HL-60 (cell line): ENCODE measurements around the gene MRM2.

ENCODE experiments used
- POLR2AphosphoS5 ChIP-seq: IDR thresholded peaks from 2 replicates; pipeline ENCODE4 v1.6.1; 2012; ENCODE audit warnings: low read depth
- TF ChIP-seq, protein P1 (sequence below): IDR thresholded peaks from one replicate; pipeline ENCODE4 v1.5.1; 2011; ENCODE audit warnings: low read length, control low read depth, inconsistent platforms; ENCODE audit not compliant: insufficient read depth
- TF ChIP-seq, protein P2 (sequence below): IDR thresholded peaks from 2 replicates; pipeline ENCODE4 v1.6.1; 2012; ENCODE audit warnings: low read depth; ENCODE audit not compliant: insufficient replicate concordance

DNA sequence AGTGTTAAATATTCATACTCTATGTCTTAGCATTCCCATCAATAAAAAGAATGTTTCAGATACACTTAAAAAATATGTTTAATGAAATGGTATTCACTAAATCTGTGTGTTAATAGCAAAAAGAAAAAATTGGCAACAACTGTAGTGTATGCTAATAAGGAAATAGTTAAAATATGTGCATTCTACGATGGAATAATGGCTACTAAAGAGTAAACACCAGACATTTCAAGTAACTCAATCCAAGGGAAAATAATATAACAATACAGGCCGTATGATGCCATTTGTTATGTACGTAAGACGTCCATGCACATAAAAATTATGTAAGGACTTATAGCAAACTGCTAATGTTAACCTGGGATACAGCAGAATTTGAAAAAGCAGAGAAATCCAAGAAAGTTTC is 55.8 kb downstream of the MRM2 start:
- TF ChIP-seq, protein P1, sequence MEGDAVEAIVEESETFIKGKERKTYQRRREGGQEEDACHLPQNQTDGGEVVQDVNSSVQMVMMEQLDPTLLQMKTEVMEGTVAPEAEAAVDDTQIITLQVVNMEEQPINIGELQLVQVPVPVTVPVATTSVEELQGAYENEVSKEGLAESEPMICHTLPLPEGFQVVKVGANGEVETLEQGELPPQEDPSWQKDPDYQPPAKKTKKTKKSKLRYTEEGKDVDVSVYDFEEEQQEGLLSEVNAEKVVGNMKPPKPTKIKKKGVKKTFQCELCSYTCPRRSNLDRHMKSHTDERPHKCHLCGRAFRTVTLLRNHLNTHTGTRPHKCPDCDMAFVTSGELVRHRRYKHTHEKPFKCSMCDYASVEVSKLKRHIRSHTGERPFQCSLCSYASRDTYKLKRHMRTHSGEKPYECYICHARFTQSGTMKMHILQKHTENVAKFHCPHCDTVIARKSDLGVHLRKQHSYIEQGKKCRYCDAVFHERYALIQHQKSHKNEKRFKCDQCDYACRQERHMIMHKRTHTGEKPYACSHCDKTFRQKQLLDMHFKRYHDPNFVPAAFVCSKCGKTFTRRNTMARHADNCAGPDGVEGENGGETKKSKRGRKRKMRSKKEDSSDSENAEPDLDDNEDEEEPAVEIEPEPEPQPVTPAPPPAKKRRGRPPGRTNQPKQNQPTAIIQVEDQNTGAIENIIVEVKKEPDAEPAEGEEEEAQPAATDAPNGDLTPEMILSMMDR, result no peak
- TF ChIP-seq, protein P2, sequence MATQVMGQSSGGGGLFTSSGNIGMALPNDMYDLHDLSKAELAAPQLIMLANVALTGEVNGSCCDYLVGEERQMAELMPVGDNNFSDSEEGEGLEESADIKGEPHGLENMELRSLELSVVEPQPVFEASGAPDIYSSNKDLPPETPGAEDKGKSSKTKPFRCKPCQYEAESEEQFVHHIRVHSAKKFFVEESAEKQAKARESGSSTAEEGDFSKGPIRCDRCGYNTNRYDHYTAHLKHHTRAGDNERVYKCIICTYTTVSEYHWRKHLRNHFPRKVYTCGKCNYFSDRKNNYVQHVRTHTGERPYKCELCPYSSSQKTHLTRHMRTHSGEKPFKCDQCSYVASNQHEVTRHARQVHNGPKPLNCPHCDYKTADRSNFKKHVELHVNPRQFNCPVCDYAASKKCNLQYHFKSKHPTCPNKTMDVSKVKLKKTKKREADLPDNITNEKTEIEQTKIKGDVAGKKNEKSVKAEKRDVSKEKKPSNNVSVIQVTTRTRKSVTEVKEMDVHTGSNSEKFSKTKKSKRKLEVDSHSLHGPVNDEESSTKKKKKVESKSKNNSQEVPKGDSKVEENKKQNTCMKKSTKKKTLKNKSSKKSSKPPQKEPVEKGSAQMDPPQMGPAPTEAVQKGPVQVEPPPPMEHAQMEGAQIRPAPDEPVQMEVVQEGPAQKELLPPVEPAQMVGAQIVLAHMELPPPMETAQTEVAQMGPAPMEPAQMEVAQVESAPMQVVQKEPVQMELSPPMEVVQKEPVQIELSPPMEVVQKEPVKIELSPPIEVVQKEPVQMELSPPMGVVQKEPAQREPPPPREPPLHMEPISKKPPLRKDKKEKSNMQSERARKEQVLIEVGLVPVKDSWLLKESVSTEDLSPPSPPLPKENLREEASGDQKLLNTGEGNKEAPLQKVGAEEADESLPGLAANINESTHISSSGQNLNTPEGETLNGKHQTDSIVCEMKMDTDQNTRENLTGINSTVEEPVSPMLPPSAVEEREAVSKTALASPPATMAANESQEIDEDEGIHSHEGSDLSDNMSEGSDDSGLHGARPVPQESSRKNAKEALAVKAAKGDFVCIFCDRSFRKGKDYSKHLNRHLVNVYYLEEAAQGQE, result no peak
- no peak for TF ChIP-seq POLR2AphosphoS5
